LHCN-M2 (cell line): Measurements from ENCODE around the gene HIBCH. TPM values are rescaled to one million over a fixed set of nuclear protein-coding genes. Genes with fewer than 3 reads are reported as not detected.
"Not testable (repeated sequence)": the region's sequence is repeated elsewhere in the genome, so short reads cannot be mapped to it uniquely, and the experiment has no call there.

Source experiments
- DNase-seq: peaks from one replicate; pipeline ENCODE4 v3.0.0-alpha.2; 2012; ENCODE audit warnings: low read depth
- polyA plus RNA-seq: library from polyadenylated mRNA; unstranded; fragments of >200 nt; gene quantifications from one replicate; pipeline ENCODE4 v1.2.1, GENCODE V29; 2012; ENCODE audit warnings: missing spikeins
- total RNA-seq: library from RNA; depleted of rRNA; stranded (reverse); fragments of >200 nt; gene quantifications from 2 replicates; pipeline ENCODE4 v1.2.3, GENCODE V29; 2014; rRNA removed

HIBCH gene
- 11.8 and 12.3 TPM in 2 replicates for total RNA-seq
- polyA plus RNA-seq, result 9.0 TPM

- DNase-seq, result peak; percentile 99
Measured at GRCh38 chr2:190319555-190320498, at the start of gene HIBCH. TSS of gene HIBCH (minus strand) at chr2:190319826. CDS start at chr2:190319750, 76 bp downstream.

- no peak for DNase-seq
Measured at GRCh38 chr2:190367091-190367490, 47.5 kb upstream of the HIBCH start.

- DNase-seq, result no peak
Measured at GRCh38 chr2:190366248-190366753, 46.7 kb upstream of the HIBCH start.

GRCh38 chr2:190365499-190366204 is 46.0 kb upstream of the HIBCH start:
- DNase-seq, result no peak

- no peak for DNase-seq
Measured at GRCh38 chr2:190362894-190363293, 43.3 kb upstream of the HIBCH start.

- no peak for DNase-seq
Measured at GRCh38 chr2:190361572-190361971, 41.9 kb upstream of the HIBCH start.

GRCh38 chr2:190360965-190361364 is 41.3 kb upstream of the HIBCH start:
- no peak for DNase-seq

GRCh38 chr2:190360561-190360960 is 40.9 kb upstream of the HIBCH start:
- no peak for DNase-seq

- DNase-seq, result not testable (repeated sequence)
Measured at GRCh38 chr2:190358655-190359448, 39.2 kb upstream of the HIBCH start.

- DNase-seq, result no peak
Measured at GRCh38 chr2:190357600-190357999, 38.0 kb upstream of the HIBCH start.

- no peak for DNase-seq
Measured at GRCh38 chr2:190355968-190356644, 36.5 kb upstream of the HIBCH start.

GRCh38 chr2:190354003-190354690 is 34.5 kb upstream of the HIBCH start:
- no peak for DNase-seq

GRCh38 chr2:190353537-190353899 is 33.9 kb upstream of the HIBCH start:
- no peak for DNase-seq

- no peak for DNase-seq
Measured at GRCh38 chr2:190352668-190353536, 33.3 kb upstream of the HIBCH start.

GRCh38 chr2:190351955-190352354 is 32.3 kb upstream of the HIBCH start:
- no peak for DNase-seq

- no peak for DNase-seq
Measured at GRCh38 chr2:190350371-190350770, 30.7 kb upstream of the HIBCH start.

GRCh38 chr2:190344276-190344827 is 24.7 kb upstream of the HIBCH start:
- peak; percentile 53 for DNase-seq

- peak; percentile 53 for DNase-seq
Measured at GRCh38 chr2:190343536-190344275, 24.1 kb upstream of the HIBCH start, which contains the start of gene INPP1. TSS of gene INPP1 (plus strand) at chr2:190343589. CDS start at chr2:190360103, 16,514 bp downstream.
